ENCODE measurements around the gene MACROD2.

The MACROD2 gene

DNA sequence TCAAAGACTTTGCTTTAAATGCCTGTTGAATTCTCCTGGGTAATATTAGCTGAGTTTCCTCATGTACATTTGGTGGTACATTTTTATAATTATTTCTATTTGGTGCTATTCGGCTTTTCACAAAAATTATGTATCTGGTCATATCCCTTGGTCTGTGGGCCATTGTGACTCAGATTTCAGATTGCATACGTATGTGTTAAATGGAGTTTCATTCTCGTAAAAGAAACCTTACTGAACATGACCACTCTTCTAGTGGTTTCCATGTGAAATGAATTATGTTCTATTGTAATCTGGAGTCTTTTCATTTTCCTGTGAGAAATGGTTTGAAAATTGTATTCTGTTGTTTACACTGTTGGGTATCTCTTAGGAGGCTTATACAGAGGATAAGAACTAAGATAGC lies 728.3 kb downstream of the MACROD2 start:
- no peak for DNase-seq

DNA sequence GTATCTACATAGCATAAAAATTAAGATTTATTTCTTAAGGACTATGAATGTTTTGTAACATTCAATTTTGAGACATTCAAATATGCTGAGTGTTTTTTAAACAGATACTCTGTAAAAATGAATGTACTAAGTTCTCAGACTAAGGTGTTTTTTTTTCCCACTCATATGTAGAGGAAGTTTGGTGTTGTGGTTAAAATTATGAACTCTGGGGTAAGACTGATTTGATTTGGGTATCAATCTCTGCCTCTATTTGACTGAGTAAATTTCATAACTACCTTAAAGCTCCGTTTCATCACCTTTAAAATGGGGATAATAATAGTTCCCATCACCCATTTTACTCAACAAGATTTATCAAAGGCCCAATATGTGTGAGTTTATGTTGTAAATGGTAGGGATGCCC lies 728.7 kb downstream of the MACROD2 start:
- no peak for DNase-seq

DNA sequence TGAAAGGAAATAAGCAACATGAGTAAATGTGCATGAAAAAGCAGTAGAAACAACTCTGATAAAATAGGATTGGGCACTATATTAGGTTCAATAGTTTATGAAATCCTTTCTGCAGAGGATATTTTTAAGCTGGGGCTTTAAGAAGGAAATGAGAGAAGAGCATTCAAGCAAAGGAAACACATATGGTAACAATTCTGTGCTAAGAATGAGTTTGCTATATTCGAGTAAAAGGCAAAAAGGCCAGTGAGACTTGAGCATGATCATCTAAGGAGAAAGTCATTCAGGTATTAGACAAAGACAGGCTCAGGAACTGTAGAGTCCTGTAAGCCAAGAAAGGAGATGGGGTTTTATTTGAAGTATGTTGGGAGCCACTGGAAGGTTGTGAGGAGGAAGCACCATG lies 729.2 kb downstream of the MACROD2 start:
- no peak for DNase-seq

DNA sequence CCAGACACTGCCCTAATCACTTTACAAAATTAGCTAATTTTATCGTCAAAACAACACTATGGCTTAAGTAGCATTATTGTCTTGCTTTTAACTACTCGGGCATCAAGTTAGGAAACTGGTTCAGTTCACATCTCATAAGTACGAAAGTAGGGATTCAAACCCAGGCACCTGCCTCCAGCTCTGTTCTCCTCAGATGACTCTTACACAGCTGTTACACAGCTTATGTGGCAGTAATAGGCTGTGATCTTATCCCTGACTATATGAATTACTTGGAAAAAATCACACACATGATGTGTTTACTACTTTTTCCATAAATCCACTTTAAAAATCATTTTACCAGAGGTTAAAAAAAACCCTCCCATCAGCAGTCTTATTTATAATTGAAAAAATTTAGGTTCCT lies 731.3 kb downstream of the MACROD2 start:
- DNase-seq: no peak

DNA sequence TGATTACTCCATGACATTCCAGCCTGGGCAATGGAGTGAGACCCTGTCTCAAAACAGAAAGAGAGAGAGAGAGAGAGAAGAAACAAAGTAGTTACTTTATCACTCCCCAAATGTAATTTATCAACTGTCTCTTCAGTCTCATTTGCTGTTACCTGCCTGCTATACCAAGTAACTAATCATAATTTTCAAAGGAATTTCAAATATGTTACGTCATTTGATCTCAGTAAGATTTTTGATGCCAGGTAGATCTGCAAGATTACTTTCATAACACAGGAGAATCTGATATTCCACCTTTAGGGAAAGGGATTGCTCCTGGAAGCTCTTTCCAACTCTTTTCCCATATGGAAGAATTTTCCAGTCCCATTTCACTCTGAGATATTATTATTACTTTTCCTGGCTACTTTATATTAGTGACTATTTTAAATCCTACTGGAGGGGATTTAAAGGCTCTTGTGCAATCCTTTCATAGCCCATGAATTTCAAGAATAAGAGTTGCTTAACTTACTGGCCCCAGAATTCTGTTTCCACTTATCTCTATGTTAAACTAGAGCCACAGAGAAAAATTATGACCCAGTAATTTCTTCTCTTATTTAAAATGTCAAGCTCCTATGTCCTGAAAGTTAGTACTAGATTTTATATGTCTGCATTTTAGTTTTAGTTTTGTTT lies 732.3 kb downstream of the MACROD2 start:
- no peak for DNase-seq

DNA sequence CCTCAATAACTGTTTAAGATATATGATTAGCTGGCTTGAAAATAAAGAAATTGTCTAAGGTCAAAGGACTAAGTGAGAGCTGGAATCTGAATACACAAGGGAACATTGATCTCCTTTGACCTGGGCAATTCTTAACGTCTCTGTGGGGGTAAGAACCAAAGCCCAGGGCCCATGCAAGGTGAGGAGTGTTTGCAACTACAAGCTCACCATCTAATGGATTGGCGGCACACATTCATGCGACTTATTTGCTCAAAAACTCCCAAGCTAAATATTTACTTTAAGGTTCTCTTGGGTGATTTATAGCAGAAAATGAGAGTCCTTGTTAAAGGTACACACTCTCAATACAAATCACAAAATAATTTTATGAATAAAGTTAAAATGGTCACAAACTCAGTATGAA lies 734.1 kb downstream of the MACROD2 start:
- DNase-seq: no peak

DNA sequence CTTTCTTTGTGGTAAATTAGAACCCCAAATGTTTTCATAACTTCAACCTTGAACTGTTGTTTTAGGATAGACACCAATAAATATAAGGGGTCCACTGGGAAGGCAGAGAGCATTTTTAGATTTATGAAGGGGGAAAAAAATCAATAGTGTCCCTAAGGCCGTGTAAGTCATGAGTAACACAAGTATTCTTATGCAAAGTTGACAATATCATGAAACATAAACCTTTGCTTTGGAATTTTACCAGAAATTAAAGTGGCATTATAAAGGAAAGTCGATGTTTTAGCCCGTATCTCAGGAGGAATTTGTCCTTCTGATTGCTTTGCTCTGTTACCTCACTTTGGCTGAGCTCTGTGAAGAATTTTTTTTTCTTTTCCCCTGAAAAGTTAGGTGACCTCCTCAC lies 737.0 kb downstream of the MACROD2 start:
- DNase-seq: no peak

DNA sequence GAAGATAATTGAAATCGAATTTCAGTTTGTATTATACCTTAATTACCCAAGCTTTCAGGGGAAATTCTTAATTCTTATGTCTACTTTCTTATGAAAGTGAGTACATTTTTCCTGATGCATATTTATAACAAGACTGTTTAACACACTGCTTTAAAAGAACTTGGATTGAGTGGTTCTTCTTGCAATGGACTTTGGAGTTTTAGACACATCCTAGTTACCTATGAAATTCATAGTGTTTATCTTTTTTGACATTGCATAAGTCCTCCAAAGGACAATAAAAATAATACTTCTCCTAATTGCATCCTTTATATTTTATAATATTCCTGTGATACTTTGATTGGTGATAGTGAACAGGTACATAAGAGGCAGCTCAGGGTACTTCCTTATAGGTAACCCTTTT lies 737.7 kb downstream of the MACROD2 start:
- DNase-seq: no peak

DNA sequence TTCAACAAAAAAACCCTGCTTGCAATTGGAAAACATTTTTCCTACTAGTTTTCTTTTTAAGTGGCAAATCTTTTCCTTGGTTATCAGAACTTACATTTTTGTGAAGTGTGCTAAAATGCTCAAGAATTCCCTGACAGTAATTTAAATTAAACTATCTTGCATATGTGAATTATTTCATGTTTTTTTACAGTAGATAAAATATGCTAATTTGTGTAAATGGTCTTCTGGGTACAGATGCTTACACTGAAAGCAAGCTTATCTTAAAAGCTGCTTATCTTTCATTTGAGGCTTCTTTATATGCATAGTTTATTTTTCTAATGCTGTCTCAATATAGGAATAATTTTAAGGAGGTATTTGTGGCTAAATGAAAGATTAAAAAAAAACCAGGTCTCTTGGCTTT lies 745.1 kb downstream of the MACROD2 start:
- DNase-seq: no peak

DNA sequence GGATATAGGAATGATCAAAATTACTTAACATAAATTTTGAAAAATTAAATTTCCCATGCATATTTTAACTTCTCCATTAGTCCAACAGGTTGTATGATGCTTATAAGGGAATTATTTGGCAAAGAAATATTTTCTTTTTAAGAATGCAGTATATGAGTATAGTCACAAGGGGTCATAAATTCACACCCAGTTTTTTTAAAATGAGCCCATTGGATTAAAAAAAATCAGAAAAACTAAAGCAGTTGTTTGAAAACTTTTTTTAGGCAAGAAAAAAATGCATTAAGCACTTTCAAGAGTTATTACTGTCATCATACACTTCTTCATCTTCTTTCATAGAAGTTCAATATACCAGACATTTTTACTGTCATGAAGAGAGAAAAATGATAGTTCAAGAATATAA lies 746.3 kb downstream of the MACROD2 start:
- DNase-seq: no peak

DNA sequence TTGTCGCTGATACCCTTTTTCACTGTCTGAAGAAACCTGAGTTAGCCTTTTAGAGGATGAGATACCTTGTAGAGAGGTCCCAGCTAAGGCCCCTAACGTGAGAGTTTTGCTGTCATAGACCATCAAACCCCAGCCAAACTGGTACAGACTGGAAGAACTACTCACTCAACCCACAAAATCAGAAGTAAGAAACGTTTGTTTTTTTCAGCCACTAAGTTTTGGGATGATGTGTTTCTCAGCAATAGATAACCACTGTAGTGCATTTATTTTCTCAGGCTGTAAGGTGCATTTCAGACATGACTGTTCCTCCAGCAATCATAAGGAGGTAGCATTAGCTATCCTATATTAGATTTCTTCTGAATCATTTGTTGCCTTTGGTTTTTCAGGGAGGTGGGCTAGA lies 749.4 kb downstream of the MACROD2 start:
- DNase-seq: no peak

DNA sequence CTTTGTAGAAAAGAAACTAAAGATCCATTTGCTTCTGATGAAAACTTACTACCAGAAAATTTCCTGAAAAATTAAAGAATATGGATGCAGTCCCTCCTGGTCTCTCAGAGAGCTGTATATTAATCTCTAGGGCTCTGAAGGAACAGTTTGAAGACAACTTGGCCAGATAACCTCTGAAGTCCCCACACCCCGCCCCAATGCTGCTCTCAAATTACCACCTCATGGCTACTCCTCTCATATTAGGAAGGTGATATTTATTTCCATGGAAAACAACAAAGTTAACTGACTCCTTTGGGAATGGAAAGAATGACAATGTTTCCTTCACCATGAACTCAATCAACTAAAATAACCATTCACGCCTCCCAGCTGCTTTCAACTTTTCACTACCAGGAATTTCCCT lies 750.5 kb downstream of the MACROD2 start:
- DNase-seq: no peak

DNA sequence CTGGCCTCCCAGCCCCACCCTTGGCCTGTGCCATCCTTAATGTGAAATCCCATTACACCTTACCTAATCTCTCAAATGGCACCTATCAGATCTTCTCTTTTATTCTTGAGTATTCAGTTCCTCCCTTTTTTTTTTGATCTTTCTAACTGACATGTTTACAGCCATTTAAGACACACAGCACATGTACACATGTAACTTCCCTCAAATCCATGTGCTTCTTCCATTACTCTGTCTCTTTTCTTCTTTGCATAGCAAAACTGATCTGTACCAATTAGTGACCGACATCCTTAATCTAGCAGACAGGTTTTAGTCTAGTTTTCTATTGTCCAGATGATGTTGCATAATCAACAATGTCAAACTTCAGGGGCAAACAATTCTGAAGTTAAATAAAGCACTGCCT lies 755.9 kb downstream of the MACROD2 start:
- no peak for DNase-seq

DNA sequence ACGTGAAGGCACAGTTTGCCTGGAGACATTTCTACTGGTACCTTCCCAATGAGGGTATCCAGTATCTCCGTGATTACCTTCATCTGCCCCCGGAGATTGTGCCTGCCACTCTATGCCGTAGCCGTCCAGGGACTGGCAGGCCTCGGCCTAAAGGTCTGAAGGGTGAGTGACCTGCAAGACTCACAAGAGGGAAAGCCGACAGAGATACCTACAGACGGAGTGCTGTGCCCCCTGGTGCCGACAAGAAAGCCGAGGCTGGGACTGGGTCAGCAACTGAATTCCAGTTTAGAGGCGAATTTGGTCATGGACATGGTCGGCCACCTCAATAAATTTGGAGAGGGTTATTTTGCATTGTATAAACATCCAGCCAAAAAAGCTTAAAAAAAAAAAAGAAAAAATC lies 762.4 kb downstream of the MACROD2 start:
- no peak for DNase-seq

DNA sequence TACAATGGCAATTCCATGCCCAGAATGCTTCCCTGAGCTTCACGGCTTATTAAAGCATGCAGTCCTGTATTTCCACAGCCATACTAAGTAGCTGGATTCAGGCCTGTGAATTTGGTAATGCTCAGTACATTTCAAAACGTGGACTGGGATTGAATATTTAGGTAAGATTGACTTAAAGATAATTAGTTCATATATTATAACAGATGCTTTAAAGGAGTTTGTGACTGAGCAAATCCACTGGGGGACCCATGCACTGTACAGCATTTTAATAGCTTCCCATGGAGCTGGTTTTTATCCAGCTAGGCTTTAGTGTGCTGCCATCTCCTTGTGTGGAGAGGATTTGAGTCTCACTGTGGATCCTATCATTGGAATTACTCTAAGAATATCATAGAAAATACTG lies 763.0 kb downstream of the MACROD2 start:
- no peak for DNase-seq

DNA sequence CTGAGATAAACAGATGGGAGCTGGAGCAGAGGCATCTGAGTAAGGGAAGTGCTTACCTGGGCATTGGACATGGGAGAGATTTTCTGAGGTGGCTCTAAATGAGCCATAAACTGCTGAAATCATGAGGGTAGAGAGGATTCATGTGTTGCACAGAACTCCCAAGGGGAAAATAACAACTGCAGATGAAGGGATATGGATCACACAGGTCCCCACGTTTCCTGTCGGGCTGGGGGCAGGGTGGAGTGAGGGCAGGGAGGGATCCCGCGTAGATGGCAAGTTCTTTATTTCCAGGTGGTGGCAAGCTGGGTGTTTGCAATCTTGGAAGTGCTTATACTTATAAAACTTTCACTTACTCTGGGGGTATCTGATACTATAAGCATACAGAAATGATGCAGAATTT lies 764.7 kb downstream of the MACROD2 start:
- DNase-seq: no peak

DNA sequence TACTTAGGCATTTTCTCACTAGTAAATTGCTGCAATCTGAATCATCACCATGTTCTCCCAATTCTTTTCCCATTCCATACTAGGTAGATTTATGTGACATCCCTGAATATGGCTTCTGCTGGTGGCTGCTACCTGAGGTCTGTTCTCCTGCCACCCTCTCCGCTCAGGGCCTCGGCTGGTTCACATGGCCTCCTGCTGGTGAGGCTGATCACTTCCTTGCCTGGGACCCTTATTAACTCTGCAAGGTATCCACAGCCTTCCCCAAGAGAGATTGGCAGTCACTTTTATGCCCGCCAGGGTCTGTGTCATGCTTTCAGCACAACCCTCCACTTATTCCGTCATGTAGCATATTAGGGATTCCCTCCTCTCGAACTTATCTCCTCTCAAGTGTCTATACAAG lies 766.6 kb downstream of the MACROD2 start:
- no peak for DNase-seq

DNA sequence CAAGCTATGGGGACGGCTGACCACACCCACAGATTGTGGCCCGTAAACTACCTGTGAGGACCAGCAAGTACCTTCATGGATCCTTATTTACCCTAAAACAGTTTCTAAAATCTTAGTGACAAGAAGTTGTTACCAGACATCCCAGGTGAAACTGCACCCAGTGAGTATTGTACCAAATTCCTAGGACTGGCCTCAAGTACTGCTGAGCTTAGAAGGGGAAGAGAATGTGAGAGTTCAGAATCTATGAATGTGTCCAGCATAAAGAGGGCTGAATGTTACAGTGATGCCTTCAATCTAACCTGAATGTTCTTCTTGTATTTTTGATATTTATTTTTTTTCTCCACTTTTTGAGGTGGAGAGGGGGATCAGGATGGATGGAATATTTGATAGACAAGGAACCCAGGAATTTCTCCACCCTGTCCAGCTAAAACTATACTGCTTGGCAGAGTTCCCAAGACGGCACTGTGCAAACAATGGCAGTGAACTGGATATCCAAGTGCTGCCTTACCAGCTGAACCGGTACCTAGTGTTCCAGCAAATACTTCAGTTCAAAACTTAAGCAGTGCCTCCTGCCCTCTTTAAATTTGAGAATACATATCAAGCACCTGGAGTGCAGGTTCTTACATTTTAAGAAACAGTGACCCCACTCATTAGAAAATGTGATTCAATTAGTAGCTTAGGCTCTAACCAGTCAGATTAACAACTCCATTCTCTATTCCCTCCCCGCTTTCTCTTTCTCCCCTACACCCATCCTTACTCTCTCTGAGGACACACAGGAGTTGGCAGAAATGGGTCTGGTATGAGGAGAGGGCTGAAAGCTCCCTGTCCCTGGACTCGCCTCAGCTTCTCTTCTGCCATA lies 769.4 kb downstream of the MACROD2 start:
- DNase-seq: no peak

DNA sequence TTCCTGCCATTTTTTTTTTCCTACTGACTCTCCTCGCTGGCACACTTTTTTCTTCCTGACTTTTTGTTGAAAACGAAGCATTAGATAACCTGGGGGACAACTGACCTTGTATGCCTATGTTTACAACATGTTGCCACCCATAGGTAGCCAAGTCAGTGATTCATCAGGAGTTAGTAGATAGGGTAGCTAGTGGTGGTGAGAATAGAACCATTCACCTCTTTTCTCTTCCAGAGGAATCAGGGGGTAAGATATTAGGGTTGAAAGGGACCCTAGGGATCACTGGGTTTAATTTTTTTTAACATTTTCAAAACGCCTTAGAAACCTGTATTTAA lies 770.0 kb downstream of the MACROD2 start:
- no peak for DNase-seq

DNA sequence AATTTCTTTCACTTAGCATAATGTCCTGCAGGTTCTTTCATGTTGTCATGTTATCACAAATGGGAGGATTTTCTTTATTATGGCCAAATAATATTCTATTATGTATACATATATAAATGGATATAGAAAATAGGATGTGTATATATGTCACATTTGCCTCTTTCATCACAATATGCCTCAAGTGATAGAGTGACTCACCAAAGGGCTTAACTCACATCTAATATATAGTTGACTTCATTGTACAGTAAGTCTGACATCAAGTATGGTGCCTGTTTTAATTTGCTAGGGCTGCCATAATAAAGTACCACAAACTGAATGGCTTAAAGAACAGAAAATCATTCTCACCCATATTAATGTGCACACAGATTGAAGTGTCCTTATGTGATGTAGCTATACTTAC lies 778.2 kb downstream of the MACROD2 start:
- no peak for DNase-seq

DNA sequence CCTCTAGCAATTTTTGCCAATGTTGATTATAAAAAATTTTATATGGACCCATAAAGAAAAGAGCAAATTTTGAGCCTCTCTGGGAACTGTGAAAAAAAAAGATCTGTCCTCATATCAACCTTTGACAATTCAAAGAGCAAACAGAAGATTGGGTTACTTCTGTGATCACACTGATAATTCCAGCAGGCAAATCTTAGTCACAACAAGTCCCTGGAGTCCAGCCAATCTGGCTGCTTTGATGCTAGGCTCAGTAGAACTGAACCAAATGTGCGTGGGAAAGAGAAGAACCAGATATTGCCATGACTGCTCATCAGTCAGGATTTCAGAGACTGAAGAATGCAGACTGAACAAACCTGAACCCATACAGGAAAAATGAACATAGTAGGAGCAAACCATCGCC lies 780.5 kb downstream of the MACROD2 start:
- no peak for DNase-seq

DNA sequence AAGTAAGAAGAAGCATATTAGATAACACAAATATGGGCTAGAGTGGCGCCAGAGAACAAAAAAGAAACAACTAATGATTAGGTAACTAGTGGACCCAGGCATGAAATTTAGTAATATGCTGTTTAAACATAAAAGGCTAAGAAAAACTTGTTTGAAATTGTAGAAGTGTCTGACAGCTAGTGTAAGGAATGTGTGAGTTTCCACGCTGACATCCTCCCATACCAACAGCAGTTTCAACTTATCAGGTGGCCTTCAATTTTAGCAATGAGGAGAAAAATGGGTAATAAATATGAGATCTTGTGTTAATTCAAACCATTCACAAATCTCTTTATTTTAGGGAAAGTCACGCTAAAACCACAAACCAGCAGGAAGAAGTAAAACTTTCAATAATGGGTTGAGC lies 782.3 kb downstream of the MACROD2 start:
- DNase-seq: no peak

DNA sequence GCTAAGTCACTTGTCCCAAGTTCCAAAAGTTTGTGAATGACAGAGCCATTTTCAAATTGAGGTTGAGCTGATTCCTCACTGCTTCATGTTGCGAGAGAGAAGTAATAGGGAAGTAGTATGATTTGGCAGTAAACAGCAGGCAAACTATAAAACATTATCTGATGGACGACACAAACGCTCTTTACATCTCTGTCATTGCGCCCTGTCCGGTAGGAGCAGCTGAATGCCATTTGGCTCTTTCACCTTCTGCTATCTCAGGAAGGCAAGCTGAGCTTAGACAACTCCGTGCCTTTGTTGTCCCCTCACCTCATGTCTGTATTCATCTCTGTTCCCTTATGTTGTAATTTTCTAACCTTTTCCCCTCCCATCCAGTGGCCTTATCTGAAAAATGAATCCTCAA lies 782.8 kb downstream of the MACROD2 start:
- no peak for DNase-seq

DNA sequence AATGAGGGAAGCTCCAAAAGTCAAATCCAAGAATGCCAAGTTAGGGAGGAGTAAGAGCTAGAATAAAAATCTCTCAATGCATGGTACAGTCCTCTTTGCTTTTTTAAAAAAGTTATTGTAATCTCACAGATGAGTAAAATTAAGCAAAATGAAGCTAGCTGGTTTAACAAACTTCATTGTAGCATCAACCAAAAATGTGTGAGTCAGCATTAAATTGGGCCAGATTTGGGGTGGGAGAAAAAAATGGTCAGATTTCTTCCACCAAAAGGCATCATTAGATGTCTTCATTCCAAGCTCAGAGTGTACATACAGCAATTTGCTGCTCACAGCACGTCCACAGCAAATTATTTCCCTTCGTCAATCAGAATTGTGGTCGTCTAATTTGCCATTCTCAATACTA lies 783.6 kb downstream of the MACROD2 start:
- DNase-seq: no peak

DNA sequence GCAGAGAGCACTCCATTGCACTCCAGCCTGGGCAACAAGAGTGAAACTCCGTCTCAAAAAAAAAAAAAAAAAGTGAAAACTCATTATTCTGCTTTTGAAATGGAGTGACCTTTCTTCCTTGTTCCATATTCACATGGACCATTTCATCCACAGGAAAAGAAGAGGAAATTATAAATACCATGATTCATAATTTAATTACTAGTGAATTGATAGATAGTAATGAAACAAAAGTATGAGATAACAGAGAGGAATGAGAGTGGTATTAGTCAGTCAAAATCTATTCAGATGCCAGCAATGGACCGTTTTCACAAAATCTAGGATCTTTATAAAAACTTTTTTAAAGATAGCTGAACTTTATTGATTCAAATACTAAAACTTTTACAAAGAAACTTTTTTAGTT lies 785.2 kb downstream of the MACROD2 start:
- DNase-seq: no peak

Measured in activated naive CD4-positive, alpha-beta T cell (primary cell).